HepG2 (cell line): ENCODE data around the gene CA5B.

ENCODE experiments used
- ARID2 ChIP-seq: sonication (generic); formaldehyde crosslinking; IDR thresholded peaks from 2 replicates; pipeline ENCODE4 v1.8.1; 2022; ENCODE audit warnings: mild to moderate bottlenecking, missing genetic modification reagents, borderline replicate concordance
- ELF1 ChIP-seq: sonication (generic); formaldehyde crosslinking; IDR thresholded peaks from 2 replicates; pipeline ENCODE4 v1.4.0; 2020; ENCODE audit warnings: missing genetic modification reagents
- NFIC ChIP-seq: IDR thresholded peaks from 2 replicates; pipeline ENCODE4 v1.6.1; 2012; ENCODE audit warnings: mild to moderate bottlenecking, low read length, inconsistent platforms
- NR1H2 ChIP-seq: sonication (generic); formaldehyde crosslinking; IDR thresholded peaks from 2 replicates; pipeline ENCODE4 v1.8.1; 2022; ENCODE audit warnings: low read depth, missing genetic modification reagents, borderline replicate concordance
- TAF1 ChIP-seq: sonication (generic); formaldehyde crosslinking; IDR thresholded peaks from 2 replicates; pipeline ENCODE4 v1.4.0; 2020; ENCODE audit warnings: missing genetic modification reagents
- TEAD2 ChIP-seq: sonication (generic); formaldehyde crosslinking; IDR thresholded peaks from 2 replicates; pipeline ENCODE4 v1.9.0; 2021; ENCODE audit warnings: missing genetic modification reagents
- ZFP90 ChIP-seq: sonication (generic); formaldehyde crosslinking; IDR thresholded peaks from 2 replicates; pipeline ENCODE4 v1.8.0; 2022; ENCODE audit warnings: missing genetic modification reagents, mild to moderate bottlenecking, inconsistent platforms, borderline replicate concordance
- ZNF274 ChIP-seq: sonication (generic); formaldehyde crosslinking; IDR thresholded peaks from 2 replicates; pipeline ENCODE4 v1.5.1; 2020; ENCODE audit warnings: mild to moderate bottlenecking, missing genetic modification reagents
- ZNF768 ChIP-seq: sonication (generic); formaldehyde crosslinking; IDR thresholded peaks from 2 replicates; pipeline ENCODE4 v1.4.0; 2020; ENCODE audit warnings: missing genetic modification reagents
- TF ChIP-seq, protein P1 (sequence below): sonication (generic); formaldehyde crosslinking; IDR thresholded peaks from 2 replicates; pipeline ENCODE4 v1.8.1; 2022; ENCODE audit warnings: low read depth, mild to moderate bottlenecking, missing genetic modification reagents
- TF ChIP-seq, protein P2 (sequence below), 2 experiments: sonication (generic) in 1 of 2; formaldehyde crosslinking in 1 of 2; IDR thresholded peaks; 2 replicates each; pipeline versions ENCODE4 v1.4.0 to v1.6.1; 2018 to 2020; ENCODE audit warnings: missing genetic modification reagents in 2 of 2, borderline replicate concordance in 1 of 2, low read depth in 1 of 2, mild to moderate bottlenecking in 1 of 2, missing biosample characterization in 1 of 2
- TF ChIP-seq, protein P3 (sequence below): sonication (generic); formaldehyde crosslinking; IDR thresholded peaks from 2 replicates; pipeline ENCODE4 v1.5.0; 2020; ENCODE audit warnings: mild to moderate bottlenecking, missing genetic modification reagents, moderate library complexity

DNA sequence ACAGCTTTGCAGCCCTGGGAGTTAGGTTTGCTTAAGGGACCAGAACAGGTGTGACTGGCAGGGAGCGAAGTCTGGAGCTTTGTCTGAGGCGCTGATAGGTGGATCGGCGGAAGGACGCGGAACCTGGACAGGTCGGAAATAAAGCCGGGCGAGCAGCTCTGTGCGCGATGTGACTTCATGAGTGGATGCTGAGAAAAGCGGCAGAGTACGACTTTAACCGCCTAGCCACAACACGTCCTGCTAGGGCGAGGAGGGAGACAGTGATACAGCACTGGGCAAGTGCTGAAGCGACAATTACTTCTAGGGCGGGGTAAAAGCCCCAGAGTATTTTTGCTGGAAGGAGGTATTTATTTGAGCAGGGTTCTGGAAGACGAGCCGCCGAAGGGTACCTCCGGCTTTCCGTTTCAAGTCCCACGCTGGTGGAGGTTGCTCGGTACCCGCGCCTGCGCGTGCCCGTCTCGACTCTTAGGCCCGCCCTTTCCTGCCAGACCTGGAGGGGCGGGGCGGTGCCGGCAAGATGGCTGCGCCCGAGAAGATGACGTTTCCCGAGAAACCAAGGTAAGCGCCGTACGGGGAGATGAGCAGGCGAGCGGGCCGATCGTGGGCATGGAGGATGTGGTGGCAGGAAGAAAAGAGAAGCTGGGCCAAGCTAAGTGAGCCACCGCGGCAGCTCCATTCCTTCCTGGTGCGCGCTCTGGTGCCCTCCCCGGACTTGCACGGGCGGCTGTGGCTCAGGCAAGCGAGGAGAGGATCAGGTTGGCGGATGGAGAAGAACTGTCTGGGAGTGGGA is 52.1 kb downstream of the CA5B start, which contains the start of gene ZRSR2:
- TF ChIP-seq TEAD2 (CRISPR knock-in tag), result no peak
- no peak for TF ChIP-seq ZFP90
- no peak for TF ChIP-seq NR1H2
- TF ChIP-seq TAF1 (CRISPR knock-in tag), result peak; percentile 80; the same call in 1 of the 2 replicates
- TF ChIP-seq ZNF274, result no peak
- TF ChIP-seq, protein P1, sequence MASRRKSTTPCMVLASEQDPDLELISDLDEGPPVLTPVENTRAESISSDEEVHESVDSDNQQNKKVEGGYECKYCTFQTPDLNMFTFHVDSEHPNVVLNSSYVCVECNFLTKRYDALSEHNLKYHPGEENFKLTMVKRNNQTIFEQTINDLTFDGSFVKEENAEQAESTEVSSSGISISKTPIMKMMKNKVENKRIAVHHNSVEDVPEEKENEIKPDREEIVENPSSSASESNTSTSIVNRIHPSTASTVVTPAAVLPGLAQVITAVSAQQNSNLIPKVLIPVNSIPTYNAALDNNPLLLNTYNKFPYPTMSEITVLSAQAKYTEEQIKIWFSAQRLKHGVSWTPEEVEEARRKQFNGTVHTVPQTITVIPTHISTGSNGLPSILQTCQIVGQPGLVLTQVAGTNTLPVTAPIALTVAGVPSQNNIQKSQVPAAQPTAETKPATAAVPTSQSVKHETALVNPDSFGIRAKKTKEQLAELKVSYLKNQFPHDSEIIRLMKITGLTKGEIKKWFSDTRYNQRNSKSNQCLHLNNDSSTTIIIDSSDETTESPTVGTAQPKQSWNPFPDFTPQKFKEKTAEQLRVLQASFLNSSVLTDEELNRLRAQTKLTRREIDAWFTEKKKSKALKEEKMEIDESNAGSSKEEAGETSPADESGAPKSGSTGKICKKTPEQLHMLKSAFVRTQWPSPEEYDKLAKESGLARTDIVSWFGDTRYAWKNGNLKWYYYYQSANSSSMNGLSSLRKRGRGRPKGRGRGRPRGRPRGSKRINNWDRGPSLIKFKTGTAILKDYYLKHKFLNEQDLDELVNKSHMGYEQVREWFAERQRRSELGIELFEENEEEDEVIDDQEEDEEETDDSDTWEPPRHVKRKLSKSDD (CRISPR knock-in tag), result no peak
- TF ChIP-seq ELF1 (CRISPR knock-in tag), result no peak
- no peak for TF ChIP-seq ZNF768 (CRISPR knock-in tag)
- no peak for TF ChIP-seq ARID2
- TF ChIP-seq, protein P2, sequence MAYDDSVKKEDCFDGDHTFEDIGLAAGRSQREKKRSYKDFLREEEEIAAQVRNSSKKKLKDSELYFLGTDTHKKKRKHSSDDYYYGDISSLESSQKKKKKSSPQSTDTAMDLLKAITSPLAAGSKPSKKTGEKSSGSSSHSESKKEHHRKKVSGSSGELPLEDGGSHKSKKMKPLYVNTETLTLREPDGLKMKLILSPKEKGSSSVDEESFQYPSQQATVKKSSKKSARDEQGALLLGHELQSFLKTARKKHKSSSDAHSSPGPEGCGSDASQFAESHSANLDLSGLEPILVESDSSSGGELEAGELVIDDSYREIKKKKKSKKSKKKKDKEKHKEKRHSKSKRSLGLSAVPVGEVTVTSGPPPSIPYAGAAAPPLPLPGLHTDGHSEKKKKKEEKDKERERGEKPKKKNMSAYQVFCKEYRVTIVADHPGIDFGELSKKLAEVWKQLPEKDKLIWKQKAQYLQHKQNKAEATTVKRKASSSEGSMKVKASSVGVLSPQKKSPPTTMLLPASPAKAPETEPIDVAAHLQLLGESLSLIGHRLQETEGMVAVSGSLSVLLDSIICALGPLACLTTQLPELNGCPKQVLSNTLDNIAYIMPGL (CRISPR knock-in tag; IDR thresholded peaks at IDR 0.05; ENCODE audit: borderline replicate concordance in 1 of 2, low read depth in 1 of 2), result peak; percentile 32 to 48; a peak in 1 of 4 replicates
- no peak for TF ChIP-seq NFIC
- TF ChIP-seq, protein P3, sequence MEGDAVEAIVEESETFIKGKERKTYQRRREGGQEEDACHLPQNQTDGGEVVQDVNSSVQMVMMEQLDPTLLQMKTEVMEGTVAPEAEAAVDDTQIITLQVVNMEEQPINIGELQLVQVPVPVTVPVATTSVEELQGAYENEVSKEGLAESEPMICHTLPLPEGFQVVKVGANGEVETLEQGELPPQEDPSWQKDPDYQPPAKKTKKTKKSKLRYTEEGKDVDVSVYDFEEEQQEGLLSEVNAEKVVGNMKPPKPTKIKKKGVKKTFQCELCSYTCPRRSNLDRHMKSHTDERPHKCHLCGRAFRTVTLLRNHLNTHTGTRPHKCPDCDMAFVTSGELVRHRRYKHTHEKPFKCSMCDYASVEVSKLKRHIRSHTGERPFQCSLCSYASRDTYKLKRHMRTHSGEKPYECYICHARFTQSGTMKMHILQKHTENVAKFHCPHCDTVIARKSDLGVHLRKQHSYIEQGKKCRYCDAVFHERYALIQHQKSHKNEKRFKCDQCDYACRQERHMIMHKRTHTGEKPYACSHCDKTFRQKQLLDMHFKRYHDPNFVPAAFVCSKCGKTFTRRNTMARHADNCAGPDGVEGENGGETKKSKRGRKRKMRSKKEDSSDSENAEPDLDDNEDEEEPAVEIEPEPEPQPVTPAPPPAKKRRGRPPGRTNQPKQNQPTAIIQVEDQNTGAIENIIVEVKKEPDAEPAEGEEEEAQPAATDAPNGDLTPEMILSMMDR, result no peak
